ENCODE data around the gene TKTL2. TPM values are rescaled to one million over a fixed set of nuclear protein-coding genes. Genes with fewer than 3 reads are reported as not detected.

Gene TKTL2
- total RNA-seq, 1 experiment from 2014 or later, result not detected

DNA sequence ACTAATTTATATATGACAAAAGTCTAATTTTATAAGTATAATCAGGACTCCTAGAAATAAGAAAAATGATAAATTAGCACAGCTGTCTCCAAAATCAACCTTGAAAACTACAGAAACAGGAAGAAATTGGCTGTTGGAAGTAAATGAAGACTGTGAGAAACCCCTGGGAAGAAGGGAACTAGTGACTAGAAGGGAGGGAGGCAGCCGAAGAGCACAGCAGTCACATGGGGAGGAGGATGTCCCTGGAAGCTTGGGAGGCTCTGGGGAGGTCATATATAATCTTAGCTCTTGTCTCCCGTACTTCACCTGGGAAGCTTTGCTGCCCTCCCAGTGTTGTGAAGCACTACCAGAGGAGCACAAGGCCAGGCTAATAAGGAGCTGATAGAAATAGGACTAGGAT lies 12.0 kb upstream of the TKTL2 start:
- CTCF ChIA-PET, result interaction anchor here (0.9 to 2.1 kb wide), 5 partner anchors 9 to 153 kb away, joined by 3 to 22 read pairs (median 3); partner anchors contain the start of genes NPY1R and TMA16
- H3K9me3 Mint-ChIP-seq, result peaks cover 10% of the 10 kb centered on the region
- no peaks in the 10 kb centered on the region; the same call in 1 of the 2 replicates for H3K27me3 Mint-ChIP-seq (ENCODE audit: low read depth)
- H3K4me1 Mint-ChIP-seq, result no peaks in the 10 kb centered on the region; the same call in 1 of the 2 replicates
- TF ChIP-seq NR3C1 (CRISPR knock-in tag; conservative IDR thresholded peaks at IDR 0.05; ENCODE audit: low read depth) (no peak), SMAD3 (CRISPR knock-in tag; IDR thresholded peaks at IDR 0.05; ENCODE audit: borderline replicate concordance) (no peak), JAZF1 (CRISPR knock-in tag; IDR thresholded peaks at IDR 0.05) (no peak), NFE2L1 (CRISPR knock-in tag; IDR thresholded peaks at IDR 0.05) (no peak), ZNF121 (CRISPR knock-in tag; IDR thresholded peaks at IDR 0.05) (no peak)
- TF ChIP-seq, protein P1, sequence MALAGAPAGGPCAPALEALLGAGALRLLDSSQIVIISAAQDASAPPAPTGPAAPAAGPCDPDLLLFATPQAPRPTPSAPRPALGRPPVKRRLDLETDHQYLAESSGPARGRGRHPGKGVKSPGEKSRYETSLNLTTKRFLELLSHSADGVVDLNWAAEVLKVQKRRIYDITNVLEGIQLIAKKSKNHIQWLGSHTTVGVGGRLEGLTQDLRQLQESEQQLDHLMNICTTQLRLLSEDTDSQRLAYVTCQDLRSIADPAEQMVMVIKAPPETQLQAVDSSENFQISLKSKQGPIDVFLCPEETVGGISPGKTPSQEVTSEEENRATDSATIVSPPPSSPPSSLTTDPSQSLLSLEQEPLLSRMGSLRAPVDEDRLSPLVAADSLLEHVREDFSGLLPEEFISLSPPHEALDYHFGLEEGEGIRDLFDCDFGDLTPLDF (CRISPR knock-in tag; IDR thresholded peaks at IDR 0.05), result no peak
- TF ChIP-seq, protein P2, sequence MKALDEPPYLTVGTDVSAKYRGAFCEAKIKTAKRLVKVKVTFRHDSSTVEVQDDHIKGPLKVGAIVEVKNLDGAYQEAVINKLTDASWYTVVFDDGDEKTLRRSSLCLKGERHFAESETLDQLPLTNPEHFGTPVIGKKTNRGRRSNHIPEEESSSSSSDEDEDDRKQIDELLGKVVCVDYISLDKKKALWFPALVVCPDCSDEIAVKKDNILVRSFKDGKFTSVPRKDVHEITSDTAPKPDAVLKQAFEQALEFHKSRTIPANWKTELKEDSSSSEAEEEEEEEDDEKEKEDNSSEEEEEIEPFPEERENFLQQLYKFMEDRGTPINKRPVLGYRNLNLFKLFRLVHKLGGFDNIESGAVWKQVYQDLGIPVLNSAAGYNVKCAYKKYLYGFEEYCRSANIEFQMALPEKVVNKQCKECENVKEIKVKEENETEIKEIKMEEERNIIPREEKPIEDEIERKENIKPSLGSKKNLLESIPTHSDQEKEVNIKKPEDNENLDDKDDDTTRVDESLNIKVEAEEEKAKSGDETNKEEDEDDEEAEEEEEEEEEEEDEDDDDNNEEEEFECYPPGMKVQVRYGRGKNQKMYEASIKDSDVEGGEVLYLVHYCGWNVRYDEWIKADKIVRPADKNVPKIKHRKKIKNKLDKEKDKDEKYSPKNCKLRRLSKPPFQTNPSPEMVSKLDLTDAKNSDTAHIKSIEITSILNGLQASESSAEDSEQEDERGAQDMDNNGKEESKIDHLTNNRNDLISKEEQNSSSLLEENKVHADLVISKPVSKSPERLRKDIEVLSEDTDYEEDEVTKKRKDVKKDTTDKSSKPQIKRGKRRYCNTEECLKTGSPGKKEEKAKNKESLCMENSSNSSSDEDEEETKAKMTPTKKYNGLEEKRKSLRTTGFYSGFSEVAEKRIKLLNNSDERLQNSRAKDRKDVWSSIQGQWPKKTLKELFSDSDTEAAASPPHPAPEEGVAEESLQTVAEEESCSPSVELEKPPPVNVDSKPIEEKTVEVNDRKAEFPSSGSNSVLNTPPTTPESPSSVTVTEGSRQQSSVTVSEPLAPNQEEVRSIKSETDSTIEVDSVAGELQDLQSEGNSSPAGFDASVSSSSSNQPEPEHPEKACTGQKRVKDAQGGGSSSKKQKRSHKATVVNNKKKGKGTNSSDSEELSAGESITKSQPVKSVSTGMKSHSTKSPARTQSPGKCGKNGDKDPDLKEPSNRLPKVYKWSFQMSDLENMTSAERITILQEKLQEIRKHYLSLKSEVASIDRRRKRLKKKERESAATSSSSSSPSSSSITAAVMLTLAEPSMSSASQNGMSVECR (CRISPR knock-in tag; IDR thresholded peaks at IDR 0.05; ENCODE audit: borderline replicate concordance), result no peak
- TF ChIP-seq, protein P3, sequence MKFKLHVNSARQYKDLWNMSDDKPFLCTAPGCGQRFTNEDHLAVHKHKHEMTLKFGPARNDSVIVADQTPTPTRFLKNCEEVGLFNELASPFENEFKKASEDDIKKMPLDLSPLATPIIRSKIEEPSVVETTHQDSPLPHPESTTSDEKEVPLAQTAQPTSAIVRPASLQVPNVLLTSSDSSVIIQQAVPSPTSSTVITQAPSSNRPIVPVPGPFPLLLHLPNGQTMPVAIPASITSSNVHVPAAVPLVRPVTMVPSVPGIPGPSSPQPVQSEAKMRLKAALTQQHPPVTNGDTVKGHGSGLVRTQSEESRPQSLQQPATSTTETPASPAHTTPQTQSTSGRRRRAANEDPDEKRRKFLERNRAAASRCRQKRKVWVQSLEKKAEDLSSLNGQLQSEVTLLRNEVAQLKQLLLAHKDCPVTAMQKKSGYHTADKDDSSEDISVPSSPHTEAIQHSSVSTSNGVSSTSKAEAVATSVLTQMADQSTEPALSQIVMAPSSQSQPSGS (CRISPR knock-in tag; IDR thresholded peaks at IDR 0.05; ENCODE audit: borderline replicate concordance, low read depth), result no peak
- H3K27ac Mint-ChIP-seq, result no peak overlapping the region
- H3K36me3 Mint-ChIP-seq, result no peaks in the 10 kb centered on the region
- DNase-seq (ENCODE audit: low spot score) (no peak), ATAC-seq (peak; percentile 40)
- POLR2A ChIA-PET, result interaction anchor here (1.9 kb wide), 1 partner anchor 9 kb away, joined by 9 read pairs; the partner anchor contains the start of gene TMA16
- no peak overlapping the region for H3K4me3 Mint-ChIP-seq

DNA sequence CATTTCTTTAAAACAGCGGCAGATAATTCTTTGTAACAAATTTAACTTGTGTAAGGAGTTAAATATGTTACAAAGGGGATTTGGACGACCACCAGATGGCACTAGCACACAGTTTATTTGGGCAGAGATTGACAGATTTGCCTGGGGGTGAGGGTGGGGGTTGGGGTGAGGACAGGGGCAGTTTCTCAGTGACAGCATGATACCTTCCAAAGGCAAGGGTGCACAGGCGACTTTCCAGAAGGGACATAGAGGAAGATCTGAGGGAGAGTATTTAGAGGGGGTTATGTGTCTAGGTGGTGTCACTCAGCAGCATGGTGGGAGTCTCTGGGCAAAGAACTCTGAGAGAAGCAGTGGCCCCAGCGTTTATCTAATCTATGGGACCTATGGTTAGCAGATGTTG lies 11.4 kb upstream of the TKTL2 start:
- H3K4me3 Mint-ChIP-seq, result no peak overlapping the region
- no peaks in the 10 kb centered on the region; the same call in 1 of the 2 replicates for H3K4me1 Mint-ChIP-seq
- ATAC-seq (peak; percentile 86), DNase-seq (ENCODE audit: low spot score) (peak; percentile 72)
- H3K36me3 Mint-ChIP-seq, result no peaks in the 10 kb centered on the region
- ChIA-PET CTCF (interaction anchor here (1.2 to 2.1 kb wide), 3 partner anchors 9 to 152 kb away, joined by 3 to 22 read pairs (median 7); partner anchors contain the start of genes NPY1R and TMA16), POLR2A (interaction anchor here (1.9 kb wide), 1 partner anchor 9 kb away, joined by 9 read pairs; the partner anchor contains the start of gene TMA16)
- TF ChIP-seq ZNF138 (CRISPR knock-in tag; conservative IDR thresholded peaks at IDR 0.05) (no peak), PRRX2 (CRISPR knock-in tag; IDR thresholded peaks at IDR 0.05) (no peak), ZNF396 (CRISPR knock-in tag; IDR thresholded peaks at IDR 0.05; ENCODE audit: borderline replicate concordance) (no peak)
- TF ChIP-seq, protein P4, sequence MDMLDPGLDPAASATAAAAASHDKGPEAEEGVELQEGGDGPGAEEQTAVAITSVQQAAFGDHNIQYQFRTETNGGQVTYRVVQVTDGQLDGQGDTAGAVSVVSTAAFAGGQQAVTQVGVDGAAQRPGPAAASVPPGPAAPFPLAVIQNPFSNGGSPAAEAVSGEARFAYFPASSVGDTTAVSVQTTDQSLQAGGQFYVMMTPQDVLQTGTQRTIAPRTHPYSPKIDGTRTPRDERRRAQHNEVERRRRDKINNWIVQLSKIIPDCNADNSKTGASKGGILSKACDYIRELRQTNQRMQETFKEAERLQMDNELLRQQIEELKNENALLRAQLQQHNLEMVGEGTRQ (CRISPR knock-in tag; IDR thresholded peaks at IDR 0.05), result no peak
- TF ChIP-seq, protein P5, sequence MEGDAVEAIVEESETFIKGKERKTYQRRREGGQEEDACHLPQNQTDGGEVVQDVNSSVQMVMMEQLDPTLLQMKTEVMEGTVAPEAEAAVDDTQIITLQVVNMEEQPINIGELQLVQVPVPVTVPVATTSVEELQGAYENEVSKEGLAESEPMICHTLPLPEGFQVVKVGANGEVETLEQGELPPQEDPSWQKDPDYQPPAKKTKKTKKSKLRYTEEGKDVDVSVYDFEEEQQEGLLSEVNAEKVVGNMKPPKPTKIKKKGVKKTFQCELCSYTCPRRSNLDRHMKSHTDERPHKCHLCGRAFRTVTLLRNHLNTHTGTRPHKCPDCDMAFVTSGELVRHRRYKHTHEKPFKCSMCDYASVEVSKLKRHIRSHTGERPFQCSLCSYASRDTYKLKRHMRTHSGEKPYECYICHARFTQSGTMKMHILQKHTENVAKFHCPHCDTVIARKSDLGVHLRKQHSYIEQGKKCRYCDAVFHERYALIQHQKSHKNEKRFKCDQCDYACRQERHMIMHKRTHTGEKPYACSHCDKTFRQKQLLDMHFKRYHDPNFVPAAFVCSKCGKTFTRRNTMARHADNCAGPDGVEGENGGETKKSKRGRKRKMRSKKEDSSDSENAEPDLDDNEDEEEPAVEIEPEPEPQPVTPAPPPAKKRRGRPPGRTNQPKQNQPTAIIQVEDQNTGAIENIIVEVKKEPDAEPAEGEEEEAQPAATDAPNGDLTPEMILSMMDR (IDR thresholded peaks at IDR 0.05), result peak; percentile 30; the same call in 1 of the 2 replicates
- TF ChIP-seq, protein P6, sequence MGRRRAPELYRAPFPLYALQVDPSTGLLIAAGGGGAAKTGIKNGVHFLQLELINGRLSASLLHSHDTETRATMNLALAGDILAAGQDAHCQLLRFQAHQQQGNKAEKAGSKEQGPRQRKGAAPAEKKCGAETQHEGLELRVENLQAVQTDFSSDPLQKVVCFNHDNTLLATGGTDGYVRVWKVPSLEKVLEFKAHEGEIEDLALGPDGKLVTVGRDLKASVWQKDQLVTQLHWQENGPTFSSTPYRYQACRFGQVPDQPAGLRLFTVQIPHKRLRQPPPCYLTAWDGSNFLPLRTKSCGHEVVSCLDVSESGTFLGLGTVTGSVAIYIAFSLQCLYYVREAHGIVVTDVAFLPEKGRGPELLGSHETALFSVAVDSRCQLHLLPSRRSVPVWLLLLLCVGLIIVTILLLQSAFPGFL (CRISPR knock-in tag; IDR thresholded peaks at IDR 0.05; ENCODE audit: borderline replicate concordance), result no peak
- H3K27me3 Mint-ChIP-seq (ENCODE audit: low read depth), result no peaks in the 10 kb centered on the region
- no peak overlapping the region for H3K27ac Mint-ChIP-seq
- H3K9me3 Mint-ChIP-seq, result peaks cover 10% of the 10 kb centered on the region
